Measurements from ENCODE around the gene GET4.
"Not testable (repeated sequence)": the region's sequence is repeated elsewhere in the genome, so short reads cannot be mapped to it uniquely, and the experiment has no call there.

Gene GET4

GRCh38 chr7:871900-872537, 4.3 kb upstream of the GET4 start:
- no peak for DNase-seq

DNA sequence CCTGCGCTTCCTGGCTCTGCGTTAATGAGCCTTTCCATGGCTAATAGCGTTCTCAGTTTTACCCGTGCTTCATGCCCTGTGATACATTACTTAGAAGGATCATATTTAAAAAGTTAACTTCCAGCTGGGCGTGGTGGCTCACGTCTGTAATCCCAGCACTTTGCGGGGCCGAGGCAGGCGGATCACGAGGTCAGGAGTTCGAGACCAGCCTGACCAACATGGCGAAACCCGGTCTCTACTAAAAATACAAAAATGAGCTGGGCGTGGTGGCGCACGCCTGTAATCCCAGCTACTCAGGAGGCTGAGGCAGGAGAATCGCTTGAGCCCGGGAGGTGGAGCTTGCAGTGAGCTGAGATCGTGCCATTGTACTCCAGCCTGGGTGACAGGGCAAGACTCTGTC, 3.7 kb upstream of the GET4 start:
- DNase-seq, result not testable (repeated sequence)

DNA sequence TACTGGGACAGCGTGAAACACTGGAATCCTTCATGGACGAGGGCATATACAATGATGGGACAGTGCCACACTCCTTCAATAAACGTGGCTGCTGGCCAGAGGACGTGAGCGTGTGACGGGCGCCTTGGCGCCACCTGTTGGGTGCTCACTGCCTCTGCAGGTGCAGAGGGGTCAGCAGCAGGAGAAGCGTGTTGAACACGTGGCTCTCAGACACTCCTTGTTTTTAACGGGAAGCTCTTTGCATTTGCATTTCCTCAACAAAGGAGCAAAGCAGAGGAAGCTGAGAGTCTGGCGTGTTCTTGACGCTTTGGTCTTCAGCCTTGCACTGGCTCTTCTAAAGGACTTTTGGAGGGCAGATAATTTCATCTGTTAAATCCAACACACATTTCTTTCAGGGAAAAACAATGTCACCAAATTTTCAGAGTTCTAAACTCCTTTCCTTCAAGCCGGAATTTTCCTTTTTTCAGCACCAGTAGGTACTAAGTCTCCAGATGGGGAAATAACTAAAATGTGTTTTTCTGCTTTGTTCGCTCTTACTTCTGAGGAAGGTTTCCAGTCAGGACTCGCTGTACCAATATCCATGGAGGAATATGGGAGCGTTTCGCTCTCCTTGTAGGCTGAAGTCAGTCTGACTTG, 2.9 kb upstream of the GET4 start:
- peak; percentile 58 to 69 for DNase-seq

GRCh38 chr7:874031-874749, 2.2 kb upstream of the GET4 start:
- no peak for DNase-seq

DNA sequence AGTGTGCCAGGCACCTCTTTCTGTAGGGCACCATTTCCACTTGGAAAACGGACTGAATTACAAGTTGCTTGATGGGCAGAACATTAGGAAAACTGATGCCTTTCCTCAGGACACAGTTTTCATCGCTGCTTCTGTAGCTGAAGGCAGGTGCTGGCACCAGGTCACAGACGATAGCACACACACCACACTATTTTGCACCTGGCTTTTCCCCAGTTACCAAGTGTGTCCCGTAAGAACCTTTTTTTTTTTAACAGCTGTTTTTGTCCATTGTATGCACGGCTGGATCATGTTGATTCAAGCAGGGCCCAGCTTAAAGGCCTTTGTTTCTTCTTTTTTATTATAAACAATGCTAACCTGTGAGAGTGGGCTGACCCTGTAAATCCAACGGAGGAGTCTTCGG, 1.3 kb upstream of the GET4 start:
- DNase-seq, result no peak

GRCh38 chr7:875476-876076, 778 bp upstream of the GET4 start:
- no peak for DNase-seq

- peak; percentile 2 to 7 for DNase-seq
These were observed 588 bp downstream of the GET4 start for GRCh38 chr7:876972-877311.

- peak in 1 of 2 experiments; percentile 1 for DNase-seq
These were observed 1.2 kb downstream of the GET4 start for GRCh38 chr7:877312-878232.

DNA sequence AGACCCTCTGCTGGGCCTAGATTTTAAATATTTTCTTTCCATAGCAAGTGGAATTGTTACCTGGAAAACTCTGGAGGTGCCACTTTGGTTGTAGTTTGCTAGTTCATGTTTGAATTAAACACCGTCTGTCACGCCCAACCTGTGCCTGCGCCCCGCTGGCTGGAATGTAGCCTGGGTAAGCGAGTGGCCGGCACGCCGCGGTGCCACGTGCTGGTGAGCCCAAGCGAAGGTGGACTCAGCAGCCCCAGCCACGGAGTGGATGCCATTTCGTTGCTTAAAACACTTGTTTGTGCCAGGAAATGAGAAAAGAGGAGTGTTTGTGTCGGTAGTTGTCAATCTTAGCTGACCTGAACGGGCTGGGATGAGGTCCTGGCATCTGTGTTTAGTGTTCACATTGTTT, 2.7 kb downstream of the GET4 start:
- DNase-seq, result no peak

- DNase-seq, result no peak
These were observed 3.4 kb downstream of the GET4 start for GRCh38 chr7:879706-880105.

GRCh38 chr7:880450-880849, 4.1 kb downstream of the GET4 start:
- DNase-seq, result no peak

DNA sequence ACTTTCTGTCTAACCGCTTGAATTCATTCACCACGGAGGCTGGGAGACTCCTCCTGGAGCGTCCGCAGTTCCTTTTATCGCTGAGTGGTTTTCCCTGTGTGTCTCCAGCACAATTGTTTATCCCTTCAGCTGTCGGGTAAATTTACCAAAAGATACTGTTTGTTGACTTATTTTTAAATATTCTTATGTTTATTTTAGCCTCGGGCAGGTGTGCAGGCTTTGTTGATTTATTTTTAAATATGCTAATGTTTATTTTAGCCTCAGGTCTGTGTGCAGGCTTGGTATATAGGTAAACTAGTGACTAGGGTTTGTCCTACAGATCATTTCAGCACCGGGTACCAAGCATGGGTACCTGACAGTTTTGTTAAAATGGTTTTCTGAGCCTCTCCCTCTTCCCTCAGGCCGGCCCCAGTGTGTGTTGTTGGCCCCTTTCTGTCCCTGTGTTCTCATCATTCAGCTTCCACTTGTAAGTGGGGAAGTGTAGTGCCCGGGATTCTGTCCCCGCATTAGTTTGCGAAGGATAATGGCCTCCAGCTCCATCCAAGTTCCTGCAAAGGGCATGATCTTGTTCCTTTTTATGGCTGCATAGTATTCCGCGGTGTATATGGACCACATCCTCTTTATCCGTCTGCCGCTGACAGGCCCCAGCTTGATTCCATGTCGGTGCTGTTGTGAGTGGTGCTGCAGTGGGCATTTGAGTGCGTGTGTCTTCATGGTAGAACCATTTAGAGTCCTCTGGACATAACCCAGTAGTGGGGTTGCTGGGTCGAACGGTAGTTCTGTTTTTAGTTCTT, 5.3 kb downstream of the GET4 start:
- no peak for DNase-seq

DNA sequence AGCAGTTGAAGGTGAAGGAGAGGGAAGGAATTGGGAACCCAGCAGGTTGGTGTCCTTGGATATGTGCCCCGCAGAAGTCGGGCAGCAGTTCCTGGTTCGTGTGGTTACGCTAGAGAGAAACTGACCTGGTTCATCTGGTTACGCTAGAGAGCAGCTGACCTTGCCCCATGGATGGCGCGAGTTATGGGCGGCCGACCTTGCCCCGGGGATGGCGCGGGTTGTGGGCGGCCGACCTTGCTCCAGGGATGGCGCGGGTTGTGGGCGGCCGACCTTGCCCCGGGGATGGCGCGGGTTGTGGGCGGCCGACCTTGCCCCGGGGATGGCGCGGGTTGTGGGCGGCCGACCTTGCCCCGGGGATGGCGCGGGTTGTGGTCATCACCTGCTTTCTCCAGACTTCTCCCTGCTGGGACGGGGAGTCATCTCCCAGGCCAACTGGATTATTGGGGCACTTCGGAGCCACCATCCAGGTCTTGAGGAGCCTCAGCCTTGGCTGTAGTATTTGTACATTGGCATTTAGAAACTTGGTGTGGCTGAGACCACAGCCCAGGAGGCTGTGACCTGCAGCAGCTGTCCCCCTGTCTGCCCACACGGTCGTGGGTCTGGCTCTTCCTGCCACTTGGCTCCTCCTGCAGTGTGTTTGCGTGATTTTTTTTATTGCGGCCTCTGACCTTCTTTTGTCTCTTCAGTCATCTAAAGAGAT, 6.1 kb downstream of the GET4 start:
- DNase-seq, result no peak

DNA sequence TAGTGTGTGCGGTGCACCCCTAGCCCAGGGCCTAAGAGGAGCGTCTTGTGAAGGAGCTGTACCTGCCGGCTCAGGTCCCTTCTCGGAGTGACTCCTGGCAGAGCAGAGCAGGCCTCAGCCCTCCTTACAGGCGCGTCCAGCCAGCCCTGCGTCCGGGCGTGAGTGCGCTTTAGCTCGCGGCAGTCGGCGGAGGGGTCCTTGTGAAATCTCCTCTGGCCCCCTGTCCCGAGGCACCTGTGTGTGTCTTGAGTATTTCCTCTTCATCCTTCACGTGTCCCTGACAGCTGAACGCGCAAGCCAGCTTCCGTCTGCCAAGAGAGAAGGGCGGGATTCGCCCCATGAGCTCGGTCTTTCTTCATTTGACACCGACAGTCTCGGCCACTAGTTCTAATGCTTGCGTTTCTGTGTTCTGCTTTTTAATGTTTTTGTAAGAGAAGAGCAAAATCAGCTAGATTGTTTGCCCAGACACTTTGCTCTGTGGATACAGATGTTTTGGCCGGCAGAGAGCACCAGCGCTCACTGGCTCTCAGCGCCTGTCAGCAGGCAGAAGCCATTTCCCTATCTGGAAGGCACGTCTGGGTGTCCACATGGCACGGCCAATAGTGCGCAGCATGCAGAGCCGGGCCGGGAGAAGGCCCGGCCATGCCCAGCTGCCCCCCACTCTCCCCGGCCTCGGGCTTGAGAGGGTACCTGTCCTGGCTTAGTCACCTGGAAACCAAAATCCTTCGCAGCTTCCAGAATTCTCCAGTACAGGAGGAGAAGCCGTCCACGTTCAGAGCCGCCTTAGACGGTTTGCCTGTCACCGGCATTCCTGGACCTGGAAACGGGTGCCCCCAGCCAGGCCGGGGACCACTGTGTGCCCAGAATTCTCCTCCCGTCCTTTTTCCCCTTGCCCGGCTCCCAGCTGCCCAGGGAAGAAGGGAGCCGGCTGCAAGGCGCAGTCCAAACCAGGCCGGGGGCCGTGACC, 7.0 kb downstream of the GET4 start:
- DNase-seq, result no peak

- DNase-seq, result no peak
These were observed 8.0 kb downstream of the GET4 start for GRCh38 chr7:884191-885003.

DNA sequence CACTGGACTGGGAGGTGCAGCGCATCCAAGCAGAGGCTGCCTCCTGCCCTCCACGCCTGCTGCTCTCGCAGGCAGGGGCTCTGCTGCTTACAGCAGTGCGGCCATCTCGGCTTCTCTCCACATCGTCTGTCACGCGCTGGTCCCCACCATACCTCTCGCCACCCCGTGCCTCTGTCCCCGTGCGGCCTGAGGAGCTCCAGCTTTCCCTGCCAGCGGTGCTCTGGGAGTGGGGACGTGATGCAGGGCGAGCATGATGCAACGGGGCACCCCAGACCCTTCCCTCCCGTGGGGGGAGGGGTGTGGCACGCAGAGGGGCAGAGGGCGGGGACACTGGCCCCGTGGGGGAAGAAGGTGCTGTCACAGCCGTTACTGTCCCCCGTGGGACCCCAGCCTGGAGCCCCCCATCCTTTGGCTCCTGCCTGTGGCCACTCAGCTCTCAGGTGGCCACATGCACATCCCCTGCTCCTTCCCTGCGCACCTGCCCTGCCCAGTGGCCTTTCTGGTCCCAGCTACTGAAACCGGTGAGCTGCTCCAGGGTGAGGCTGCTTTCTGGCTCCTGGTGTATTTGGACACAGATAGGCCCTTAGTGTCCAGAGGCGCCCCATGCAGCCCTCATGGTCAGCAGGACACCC, 9.0 kb downstream of the GET4 start:
- DNase-seq, result no peak

DNA sequence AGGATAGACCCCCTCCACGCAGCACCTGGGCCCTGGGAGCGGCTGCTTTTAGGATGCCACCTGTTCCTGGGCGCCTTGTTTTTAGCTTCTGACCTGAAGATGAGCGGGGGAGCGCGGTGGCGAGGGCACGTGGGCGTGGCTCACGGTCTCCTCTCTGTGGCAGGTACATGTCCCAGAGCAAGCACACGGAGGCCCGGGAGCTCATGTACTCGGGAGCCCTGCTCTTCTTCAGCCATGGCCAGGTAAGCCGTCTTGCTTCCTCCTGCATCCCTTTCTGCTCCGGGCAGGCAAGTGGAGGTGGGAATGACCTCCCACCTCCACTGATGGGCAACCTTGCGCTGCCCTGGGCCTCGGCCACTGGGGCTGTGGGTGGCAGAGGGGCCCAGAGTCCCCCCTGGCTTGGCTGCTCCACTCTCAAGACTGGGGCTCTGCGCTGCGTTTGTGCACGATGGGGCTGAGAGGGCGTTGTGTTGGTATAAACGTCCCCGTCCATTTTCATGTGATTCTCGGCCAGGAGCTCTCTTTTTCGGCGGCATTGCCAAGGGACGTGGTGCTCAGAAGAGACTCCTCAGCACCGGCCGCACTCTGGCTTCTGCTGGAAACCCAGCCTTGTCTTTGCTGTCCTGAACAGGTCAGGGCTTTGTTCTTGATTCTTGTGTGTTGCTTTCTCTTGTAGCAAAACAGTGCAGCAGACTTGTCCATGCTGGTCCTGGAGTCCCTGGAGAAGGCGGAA, 9.7 kb downstream of the GET4 start:
- no peak for DNase-seq
